ENCODE results near the gene HSPB8.

GRCh38 chr12:119183942-119184695, 5.4 kb downstream of the HSPB8 start:
- TF ChIP-seq CTCF (IDR thresholded peaks at IDR 0.05; ENCODE audit: low read depth, low read length, missing input control) = no peak
- no peak for TF ChIP-seq SP1 (IDR thresholded peaks at IDR 0.05)
- TF ChIP-seq, protein P1, sequence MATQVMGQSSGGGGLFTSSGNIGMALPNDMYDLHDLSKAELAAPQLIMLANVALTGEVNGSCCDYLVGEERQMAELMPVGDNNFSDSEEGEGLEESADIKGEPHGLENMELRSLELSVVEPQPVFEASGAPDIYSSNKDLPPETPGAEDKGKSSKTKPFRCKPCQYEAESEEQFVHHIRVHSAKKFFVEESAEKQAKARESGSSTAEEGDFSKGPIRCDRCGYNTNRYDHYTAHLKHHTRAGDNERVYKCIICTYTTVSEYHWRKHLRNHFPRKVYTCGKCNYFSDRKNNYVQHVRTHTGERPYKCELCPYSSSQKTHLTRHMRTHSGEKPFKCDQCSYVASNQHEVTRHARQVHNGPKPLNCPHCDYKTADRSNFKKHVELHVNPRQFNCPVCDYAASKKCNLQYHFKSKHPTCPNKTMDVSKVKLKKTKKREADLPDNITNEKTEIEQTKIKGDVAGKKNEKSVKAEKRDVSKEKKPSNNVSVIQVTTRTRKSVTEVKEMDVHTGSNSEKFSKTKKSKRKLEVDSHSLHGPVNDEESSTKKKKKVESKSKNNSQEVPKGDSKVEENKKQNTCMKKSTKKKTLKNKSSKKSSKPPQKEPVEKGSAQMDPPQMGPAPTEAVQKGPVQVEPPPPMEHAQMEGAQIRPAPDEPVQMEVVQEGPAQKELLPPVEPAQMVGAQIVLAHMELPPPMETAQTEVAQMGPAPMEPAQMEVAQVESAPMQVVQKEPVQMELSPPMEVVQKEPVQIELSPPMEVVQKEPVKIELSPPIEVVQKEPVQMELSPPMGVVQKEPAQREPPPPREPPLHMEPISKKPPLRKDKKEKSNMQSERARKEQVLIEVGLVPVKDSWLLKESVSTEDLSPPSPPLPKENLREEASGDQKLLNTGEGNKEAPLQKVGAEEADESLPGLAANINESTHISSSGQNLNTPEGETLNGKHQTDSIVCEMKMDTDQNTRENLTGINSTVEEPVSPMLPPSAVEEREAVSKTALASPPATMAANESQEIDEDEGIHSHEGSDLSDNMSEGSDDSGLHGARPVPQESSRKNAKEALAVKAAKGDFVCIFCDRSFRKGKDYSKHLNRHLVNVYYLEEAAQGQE (IDR thresholded peaks at IDR 0.05) = no peak
- TF ChIP-seq TAF1 (conservative IDR thresholded peaks at IDR 0.05) = no peak

All from liver (tissue), 3 donors.